ENCODE data around the gene TMCO1.
A peak's percentile ranks its signal among the peaks of the same experiment; 100 is the strongest.
"Not testable (repeated sequence)": the region's sequence is repeated elsewhere in the genome, so short reads cannot be mapped to it uniquely, and the experiment has no call there.

Gene TMCO1

GRCh38 chr1:165768513-165769394, at the start of gene TMCO1:
TSS of gene TMCO1 (minus strand) at chr1:165768868. CDS start at chr1:165768751, 117 bp downstream.
- Histone ChIP-seq H3K4me1 (ENCODE audit: control insufficient read depth, insufficient read depth, low read length) (peaks cover 8% of the 10 kb centered on the region), H3K36me3 (ENCODE audit: control insufficient read depth in 2 of 2, insufficient read depth in 2 of 2, low read length in 2 of 2) (peaks cover 7 to 10% of the 10 kb centered on the region in 2 donors), H3K4me3 (ENCODE audit: low read length in 2 of 2) (peak within 1 kb of the TSS; percentile 97 to 100), H3K27ac (ENCODE audit: low read length) (peak within 1 kb of the TSS; percentile 86), H3K9me3 (ENCODE audit: control insufficient read depth in 2 of 2, low read length in 2 of 2) (no peaks in the 10 kb centered on the region), H3K27me3 (ENCODE audit: control insufficient read depth in 1 of 2, insufficient read depth in 2 of 2, low read length in 2 of 2) (no peaks in the 10 kb centered on the region), H3K9ac (ENCODE audit: low read length in 2 of 2) (peak within 1 kb of the TSS; percentile 97)

- H3K36me3 ChIP-seq (ENCODE audit: control insufficient read depth in 2 of 2, insufficient read depth in 2 of 2, low read length in 2 of 2) = no peaks in the 10 kb centered on the region
- no peaks in the 10 kb centered on the region for H3K27me3 ChIP-seq (ENCODE audit: control insufficient read depth in 1 of 2, insufficient read depth in 2 of 2, low read length in 2 of 2)
- no peak overlapping the region for H3K4me3 ChIP-seq (ENCODE audit: low read length in 2 of 2)
- H3K27ac ChIP-seq (ENCODE audit: low read length) = no peak overlapping the region
- no peak overlapping the region for H3K9ac ChIP-seq (ENCODE audit: low read length in 2 of 2)
- no peaks in the 10 kb centered on the region for H3K9me3 ChIP-seq (ENCODE audit: control insufficient read depth in 2 of 2, low read length in 2 of 2)
- H3K4me1 ChIP-seq (ENCODE audit: control insufficient read depth, insufficient read depth, low read length) = no peaks in the 10 kb centered on the region
Observed at GRCh38 chr1:165816826-165817497, 48.3 kb upstream of the TMCO1 start.

GRCh38 chr1:165816157-165816556, 47.5 kb upstream of the TMCO1 start:
- Histone ChIP-seq H3K9me3 (ENCODE audit: control insufficient read depth in 2 of 2, low read length in 2 of 2) (no peaks in the 10 kb centered on the region), H3K27ac (ENCODE audit: low read length) (no peak overlapping the region), H3K4me1 (ENCODE audit: control insufficient read depth, insufficient read depth, low read length) (no peaks in the 10 kb centered on the region), H3K4me3 (ENCODE audit: low read length in 2 of 2) (no peak overlapping the region), H3K9ac (ENCODE audit: low read length in 2 of 2) (no peak overlapping the region), H3K36me3 (ENCODE audit: control insufficient read depth in 2 of 2, insufficient read depth in 2 of 2, low read length in 2 of 2) (no peaks in the 10 kb centered on the region), H3K27me3 (ENCODE audit: control insufficient read depth in 1 of 2, insufficient read depth in 2 of 2, low read length in 2 of 2) (no peaks in the 10 kb centered on the region)

- no peak overlapping the region for H3K4me3 ChIP-seq (ENCODE audit: low read length in 2 of 2)
- H3K9ac ChIP-seq (ENCODE audit: low read length in 2 of 2) = no peak overlapping the region
- no peaks in the 10 kb centered on the region for H3K36me3 ChIP-seq (ENCODE audit: control insufficient read depth in 2 of 2, insufficient read depth in 2 of 2, low read length in 2 of 2)
- H3K4me1 ChIP-seq (ENCODE audit: control insufficient read depth, insufficient read depth, low read length) = no peaks in the 10 kb centered on the region
- H3K9me3 ChIP-seq (ENCODE audit: control insufficient read depth in 2 of 2, low read length in 2 of 2) = no peaks in the 10 kb centered on the region
- H3K27ac ChIP-seq (ENCODE audit: low read length) = no peak overlapping the region
- no peaks in the 10 kb centered on the region for H3K27me3 ChIP-seq (ENCODE audit: control insufficient read depth in 1 of 2, insufficient read depth in 2 of 2, low read length in 2 of 2)
Observed at GRCh38 chr1:165815725-165816124, 47.1 kb upstream of the TMCO1 start.

GRCh38 chr1:165807613-165808012, 38.9 kb upstream of the TMCO1 start:
- H3K4me1 ChIP-seq (ENCODE audit: control insufficient read depth, insufficient read depth, low read length) = no peaks in the 10 kb centered on the region
- no peaks in the 10 kb centered on the region for H3K27me3 ChIP-seq (ENCODE audit: control insufficient read depth in 1 of 2, insufficient read depth in 2 of 2, low read length in 2 of 2)
- H3K4me3 ChIP-seq (ENCODE audit: low read length in 2 of 2) = no peak overlapping the region
- H3K36me3 ChIP-seq (ENCODE audit: control insufficient read depth in 2 of 2, insufficient read depth in 2 of 2, low read length in 2 of 2) = no peaks in the 10 kb centered on the region
- H3K9ac ChIP-seq (ENCODE audit: low read length in 2 of 2) = no peak overlapping the region
- H3K27ac ChIP-seq (ENCODE audit: low read length) = no peak overlapping the region
- H3K9me3 ChIP-seq (ENCODE audit: control insufficient read depth in 2 of 2, low read length in 2 of 2) = no peaks in the 10 kb centered on the region

GRCh38 chr1:165804513-165804912, 35.8 kb upstream of the TMCO1 start:
- not testable (repeated sequence) for H3K9me3 ChIP-seq (ENCODE audit: control insufficient read depth in 2 of 2, low read length in 2 of 2); H3K36me3 ChIP-seq (ENCODE audit: control insufficient read depth in 2 of 2, insufficient read depth in 2 of 2, low read length in 2 of 2); H3K27me3 ChIP-seq (ENCODE audit: control insufficient read depth in 1 of 2, insufficient read depth in 2 of 2, low read length in 2 of 2); H3K4me1 ChIP-seq (ENCODE audit: control insufficient read depth, insufficient read depth, low read length); H3K9ac ChIP-seq (ENCODE audit: low read length in 2 of 2); H3K27ac ChIP-seq (ENCODE audit: low read length); H3K4me3 ChIP-seq (ENCODE audit: low read length in 2 of 2)

- H3K27me3 ChIP-seq (ENCODE audit: control insufficient read depth in 1 of 2, insufficient read depth in 2 of 2, low read length in 2 of 2) = no peaks in the 10 kb centered on the region
- H3K9me3 ChIP-seq (ENCODE audit: control insufficient read depth in 2 of 2, low read length in 2 of 2) = no peaks in the 10 kb centered on the region
- H3K9ac ChIP-seq (ENCODE audit: low read length in 2 of 2) = no peak overlapping the region
- no peaks in the 10 kb centered on the region for H3K4me1 ChIP-seq (ENCODE audit: control insufficient read depth, insufficient read depth, low read length)
- H3K27ac ChIP-seq (ENCODE audit: low read length) = no peak overlapping the region
- no peak overlapping the region for H3K4me3 ChIP-seq (ENCODE audit: low read length in 2 of 2)
- no peaks in the 10 kb centered on the region for H3K36me3 ChIP-seq (ENCODE audit: control insufficient read depth in 2 of 2, insufficient read depth in 2 of 2, low read length in 2 of 2)
Observed at GRCh38 chr1:165799387-165799786, 30.7 kb upstream of the TMCO1 start.

GRCh38 chr1:165795894-165796293, 27.2 kb upstream of the TMCO1 start:
- no peak overlapping the region for H3K4me3 ChIP-seq (ENCODE audit: low read length in 2 of 2)
- H3K36me3 ChIP-seq (ENCODE audit: control insufficient read depth in 2 of 2, insufficient read depth in 2 of 2, low read length in 2 of 2) = no peaks in the 10 kb centered on the region
- H3K4me1 ChIP-seq (ENCODE audit: control insufficient read depth, insufficient read depth, low read length) = no peaks in the 10 kb centered on the region
- no peak overlapping the region for H3K9ac ChIP-seq (ENCODE audit: low read length in 2 of 2)
- H3K9me3 ChIP-seq (ENCODE audit: control insufficient read depth in 2 of 2, low read length in 2 of 2) = no peaks in the 10 kb centered on the region
- H3K27ac ChIP-seq (ENCODE audit: low read length) = no peak overlapping the region
- no peaks in the 10 kb centered on the region for H3K27me3 ChIP-seq (ENCODE audit: control insufficient read depth in 1 of 2, insufficient read depth in 2 of 2, low read length in 2 of 2)

- no peaks in the 10 kb centered on the region for H3K9me3 ChIP-seq (ENCODE audit: control insufficient read depth in 2 of 2, low read length in 2 of 2)
- no peak overlapping the region for H3K9ac ChIP-seq (ENCODE audit: low read length in 2 of 2)
- no peaks in the 10 kb centered on the region for H3K4me1 ChIP-seq (ENCODE audit: control insufficient read depth, insufficient read depth, low read length)
- H3K27ac ChIP-seq (ENCODE audit: low read length) = no peak overlapping the region
- no peak overlapping the region for H3K4me3 ChIP-seq (ENCODE audit: low read length in 2 of 2)
- H3K36me3 ChIP-seq (ENCODE audit: control insufficient read depth in 2 of 2, insufficient read depth in 2 of 2, low read length in 2 of 2) = no peaks in the 10 kb centered on the region
- no peaks in the 10 kb centered on the region for H3K27me3 ChIP-seq (ENCODE audit: control insufficient read depth in 1 of 2, insufficient read depth in 2 of 2, low read length in 2 of 2)
Observed at GRCh38 chr1:165793951-165794350, 25.3 kb upstream of the TMCO1 start.

GRCh38 chr1:165787741-165788140, 19.1 kb upstream of the TMCO1 start:
- Histone ChIP-seq H3K27ac (ENCODE audit: low read length) (no peak overlapping the region), H3K9ac (ENCODE audit: low read length in 2 of 2) (no peak overlapping the region), H3K27me3 (ENCODE audit: control insufficient read depth in 1 of 2, insufficient read depth in 2 of 2, low read length in 2 of 2) (no peaks in the 10 kb centered on the region), H3K9me3 (ENCODE audit: control insufficient read depth in 2 of 2, low read length in 2 of 2) (no peaks in the 10 kb centered on the region), H3K36me3 (ENCODE audit: control insufficient read depth in 2 of 2, insufficient read depth in 2 of 2, low read length in 2 of 2) (no peaks in the 10 kb centered on the region), H3K4me1 (ENCODE audit: control insufficient read depth, insufficient read depth, low read length) (no peaks in the 10 kb centered on the region), H3K4me3 (ENCODE audit: low read length in 2 of 2) (no peak overlapping the region)

GRCh38 chr1:165783519-165783918, 14.9 kb upstream of the TMCO1 start:
- not testable (repeated sequence) for H3K27ac ChIP-seq (ENCODE audit: low read length); H3K36me3 ChIP-seq (ENCODE audit: control insufficient read depth in 2 of 2, insufficient read depth in 2 of 2, low read length in 2 of 2); H3K4me1 ChIP-seq (ENCODE audit: control insufficient read depth, insufficient read depth, low read length); H3K27me3 ChIP-seq (ENCODE audit: control insufficient read depth in 1 of 2, insufficient read depth in 2 of 2, low read length in 2 of 2); H3K4me3 ChIP-seq (ENCODE audit: low read length in 2 of 2); H3K9me3 ChIP-seq (ENCODE audit: control insufficient read depth in 2 of 2, low read length in 2 of 2); H3K9ac ChIP-seq (ENCODE audit: low read length in 2 of 2)
